PC-3 (cell line): ENCODE data around the gene LILRB3.
"Not testable (repeated sequence)": the region's sequence is repeated elsewhere in the genome, so short reads cannot be mapped to it uniquely, and the experiment has no call there.

Source experiments
- EZH2 ChIP-seq: fragments of 300-600 bp; sonication (generic); IDR thresholded peaks from one replicate; pipeline ENCODE4 v1.6.1; 2017; ENCODE audit warnings: antibody characterized with exemption, mild to moderate bottlenecking, low read length; ENCODE audit not compliant: unreplicated experiment
- TF ChIP-seq, protein P1 (sequence below): fragments of 300-600 bp; sonication (generic); conservative IDR thresholded peaks from 2 replicates; pipeline ENCODE4 v1.5.1; 2017; ENCODE audit warnings: antibody characterized with exemption, low read depth, mild to moderate bottlenecking, low read length

DNA sequence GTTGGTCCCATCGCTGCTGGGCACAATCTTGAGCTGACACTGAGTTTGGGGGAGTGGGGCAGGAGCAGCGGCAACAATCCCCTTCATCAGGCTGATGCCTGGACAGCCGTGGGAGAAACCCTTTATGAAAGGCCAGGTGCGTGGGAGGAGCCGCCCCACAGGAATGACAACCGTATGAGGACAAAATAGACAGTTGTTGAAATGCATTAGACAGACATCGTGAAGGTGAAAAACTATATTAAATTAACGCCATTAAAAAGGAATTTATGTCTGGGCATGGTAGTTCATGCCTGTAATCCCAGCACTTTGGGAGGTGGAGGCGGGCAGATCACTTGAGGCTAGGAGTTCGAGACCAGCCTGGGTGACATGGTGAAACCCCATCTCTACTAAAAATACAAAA is 1.8 kb upstream of the LILRB3 start:
- TF ChIP-seq EZH2: not testable (repeated sequence)
- TF ChIP-seq, protein P1, sequence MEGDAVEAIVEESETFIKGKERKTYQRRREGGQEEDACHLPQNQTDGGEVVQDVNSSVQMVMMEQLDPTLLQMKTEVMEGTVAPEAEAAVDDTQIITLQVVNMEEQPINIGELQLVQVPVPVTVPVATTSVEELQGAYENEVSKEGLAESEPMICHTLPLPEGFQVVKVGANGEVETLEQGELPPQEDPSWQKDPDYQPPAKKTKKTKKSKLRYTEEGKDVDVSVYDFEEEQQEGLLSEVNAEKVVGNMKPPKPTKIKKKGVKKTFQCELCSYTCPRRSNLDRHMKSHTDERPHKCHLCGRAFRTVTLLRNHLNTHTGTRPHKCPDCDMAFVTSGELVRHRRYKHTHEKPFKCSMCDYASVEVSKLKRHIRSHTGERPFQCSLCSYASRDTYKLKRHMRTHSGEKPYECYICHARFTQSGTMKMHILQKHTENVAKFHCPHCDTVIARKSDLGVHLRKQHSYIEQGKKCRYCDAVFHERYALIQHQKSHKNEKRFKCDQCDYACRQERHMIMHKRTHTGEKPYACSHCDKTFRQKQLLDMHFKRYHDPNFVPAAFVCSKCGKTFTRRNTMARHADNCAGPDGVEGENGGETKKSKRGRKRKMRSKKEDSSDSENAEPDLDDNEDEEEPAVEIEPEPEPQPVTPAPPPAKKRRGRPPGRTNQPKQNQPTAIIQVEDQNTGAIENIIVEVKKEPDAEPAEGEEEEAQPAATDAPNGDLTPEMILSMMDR: not testable (repeated sequence)
